K562 (cell line): Measurements from ENCODE around the gene GCNT3. TPM values are rescaled to one million over a fixed set of nuclear protein-coding genes. Genes with fewer than 3 reads are reported as not detected.

ENCODE experiments used
- ATAC-seq: fragments of 200-7000 bp; cut with Tn5 transposase; 3 replicates; pipeline ENCODE4 v1.9.1; 2020; ENCODE audit warnings: moderate library complexity
- BruUV-seq: library from RNA; stranded (reverse); fragments of 400-500 nt; replicated peaks from 2 replicates; lab custom pipeline; 2021; lab: Mats Ljungman, UMichigan
- CTCF ChIA-PET: fragments of 300-600 bp; formaldehyde crosslinking; extraction: SDS; loops from one replicate; lab custom pipeline; 2021; ENCODE audit warnings: low intra/inter-chr PET ratio; lab: Yijun Ruan, JAX
- POLR2A ChIA-PET: fragments of 300-600, 350-650 bp; sonication (Branson Sonifier 250); formaldehyde crosslinking; extraction: SDS; loops from one replicate; lab custom pipeline; 2021; ENCODE audit warnings: antibody characterized with exemption, inconsistent platforms; lab: Yijun Ruan, JAX
- DNase-seq, 4 experiments: peaks; one replicate each; pipeline versions ENCODE4 v3.0.0 to v3.0.0-alpha.2; 2011 to 2018; ENCODE audit warnings: low spot score in 3 of 4, mixed read lengths in 3 of 4; ENCODE audit errors: extremely low read depth in 1 of 4
- FAIRE-seq: peaks from 2 replicates; lab custom pipeline; 2011; peaks lifted over from hg19 to GRCh38; lab: Jason Lieb, UNC
- H2AFZ ChIP-seq: 2 replicates; pipeline ENCODE4 v1.6.0; 2011; ENCODE audit warnings: low read depth, low read length, control low read depth, inconsistent platforms
- H3K27ac ChIP-seq: fragments of 200-600 bp; 3 replicates; pipeline ENCODE4 v1.8.0; 2011; ENCODE audit warnings: low read depth, mild to moderate bottlenecking, control low read depth, inconsistent platforms, low read length, moderate library complexity, mixed read lengths; ENCODE audit errors: extremely low read depth
- H3K27me3 ChIP-seq, 2 experiments: fragments of 300-600 bp in 1 of 2; 2 replicates in 1 of 2; 3 replicates in 1 of 2; pipeline versions ENCODE4 v1.6.0 to v1.8.0; 2011; ENCODE audit warnings: inconsistent platforms in 2 of 2, low read length in 2 of 2, mild to moderate bottlenecking in 1 of 2, mixed read lengths in 1 of 2, moderate library complexity in 1 of 2; ENCODE audit not compliant: control insufficient read depth in 2 of 2, insufficient read depth in 2 of 2
- H3K36me3 ChIP-seq: fragments of 300-600 bp; 3 replicates; pipeline ENCODE4 v1.8.0; 2011; ENCODE audit warnings: mild to moderate bottlenecking, low read length, inconsistent platforms; ENCODE audit not compliant: control insufficient read depth, insufficient read depth
- H3K4me1 ChIP-seq, 2 experiments: fragments of 200-600 bp in 1 of 2; replicated peaks in 1 of 2; 2 replicates in 1 of 2; 3 replicates in 1 of 2; pipeline versions ENCODE4 v1.5.1 to v1.8.0; 2011; ENCODE audit warnings: inconsistent platforms in 2 of 2, low read length in 2 of 2, mild to moderate bottlenecking in 1 of 2, mixed read lengths in 1 of 2, moderate library complexity in 1 of 2; ENCODE audit not compliant: control insufficient read depth in 2 of 2, insufficient read depth in 2 of 2
- H3K4me2 ChIP-seq: 2 replicates; pipeline ENCODE4 v1.6.1; 2011; ENCODE audit warnings: low read length, control low read depth, inconsistent platforms, mixed read lengths; ENCODE audit not compliant: insufficient read depth
- H3K4me3 ChIP-seq: fragments of 200-600 bp; sonication (generic), shearing (Covaris generic); 2 replicates; pipeline ENCODE4 v1.5.1; 2016; ENCODE audit warnings: control low read depth, inconsistent platforms
- H3K79me2 ChIP-seq: fragments of 200-600 bp; 3 replicates; pipeline ENCODE4 v1.8.0; 2011; ENCODE audit warnings: low read length, inconsistent platforms; ENCODE audit not compliant: control insufficient read depth, insufficient read depth
- H3K9ac ChIP-seq, 2 experiments: 2 replicates each; pipeline versions ENCODE4 v1.6.0 to v1.6.1; 2011; ENCODE audit warnings: low read depth in 2 of 2, low read length in 2 of 2, control low read depth in 1 of 2, inconsistent platforms in 1 of 2, mild to moderate bottlenecking in 1 of 2, mixed read lengths in 1 of 2; ENCODE audit not compliant: insufficient read depth in 1 of 2
- H3K9me1 ChIP-seq: one replicate; pipeline ENCODE4 v1.6.0; 2011; ENCODE audit warnings: inconsistent platforms, mild to moderate bottlenecking, low read length, moderate library complexity; ENCODE audit not compliant: control insufficient read depth, insufficient read depth
- H3K9me3 ChIP-seq: replicated peaks from 2 replicates; pipeline ENCODE4 v1.5.1; 2011; ENCODE audit warnings: low read depth, low read length, inconsistent platforms; ENCODE audit not compliant: control insufficient read depth, insufficient read depth
- H4K20me1 ChIP-seq: replicated peaks from 2 replicates; pipeline ENCODE4 v1.6.1; 2011; ENCODE audit warnings: low read length, inconsistent platforms, mixed read lengths; ENCODE audit not compliant: control insufficient read depth, insufficient read depth
- ASH1L ChIP-seq: fragments of 450-650 bp; IDR thresholded peaks from 2 replicates; pipeline ENCODE4 v1.6.1; 2018; ENCODE audit warnings: borderline replicate concordance, mild to moderate bottlenecking, low read depth; ENCODE audit not compliant: partially characterized antibody
- BCL6 ChIP-seq: fragments of 250-450 bp; sonication (Bioruptor Pico); IDR thresholded peaks from 2 replicates; pipeline ENCODE4 v1.4.0; 2020
- CBX1 ChIP-seq: sonication (generic); IDR thresholded peaks from 2 replicates; pipeline ENCODE4 v1.6.1; 2016; ENCODE audit warnings: antibody characterized with exemption, low read depth, mild to moderate bottlenecking
- KLF6 ChIP-seq: fragments of 250-450 bp; sonication (Bioruptor Pico); IDR thresholded peaks from 2 replicates; pipeline ENCODE4 v1.4.0; 2020; ENCODE audit warnings: mild to moderate bottlenecking, moderate library complexity, borderline replicate concordance
- MCM5 ChIP-seq: fragments of 450-650 bp; IDR thresholded peaks from 2 replicates; pipeline ENCODE4 v1.6.1; 2016; ENCODE audit warnings: low read depth
- NEUROD1 ChIP-seq: fragments of 150-350 bp; IDR thresholded peaks from 2 replicates; pipeline ENCODE4 v1.6.1; 2014; ENCODE audit warnings: borderline replicate concordance, low read length, low read depth; ENCODE audit not compliant: partially characterized antibody
- PPARD ChIP-seq: fragments of 250-450 bp; sonication (Bioruptor Pico); IDR thresholded peaks from 2 replicates; pipeline ENCODE4 v1.8.0; 2022; ENCODE audit warnings: inconsistent platforms, mild to moderate bottlenecking, moderate library complexity
- RBM39 ChIP-seq: fragments of 200-400 bp; formaldehyde crosslinking; optimal IDR thresholded peaks from 2 replicates; pipeline ENCODE3; 2018; ENCODE audit warnings: low read depth, low read length
- TARDBP ChIP-seq: fragments of 450-650 bp; IDR thresholded peaks from 2 replicates; pipeline ENCODE4 v1.6.1; 2016
- ZNF124 ChIP-seq: sonication (generic); formaldehyde crosslinking; IDR thresholded peaks from 2 replicates; pipeline ENCODE4 v1.8.1; 2022; ENCODE audit warnings: missing genetic modification reagents
- ZNF282 ChIP-seq: sonication (generic); formaldehyde crosslinking; IDR thresholded peaks from 2 replicates; pipeline ENCODE4 v1.8.1; 2023; ENCODE audit warnings: missing genetic modification reagents
- ZNF586 ChIP-seq: fragments of 450-650 bp; formaldehyde crosslinking; conservative IDR thresholded peaks from 2 replicates; pipeline ENCODE4 v1.4.0; 2020; ENCODE audit warnings: mild to moderate bottlenecking, moderate library complexity
- ZNF589 ChIP-seq: fragments of 200-800 bp; sonication (Bioruptor generic); IDR thresholded peaks from 2 replicates; pipeline ENCODE4 v1.6.1; 2016; ENCODE audit warnings: low read depth, missing genetic modification characterization, missing compliant biosample characterization
- WGBS: fragments of 100-300 bp; shearing (Covaris generic); methylation state at CpG from one replicate; pipeline ENCODE4 v1.1.6; 2016; ENCODE audit warnings: low coverage, mixed read lengths; ENCODE audit not compliant: insufficient coverage; ENCODE audit errors: missing lambda C conversion rate; 5-methylcytosine and 5-hydroxymethylcytosine counted together
- in situ Hi-C: fragments of 300-500 bp; cut with MboI; formaldehyde crosslinking; loops from 4 replicates; pipeline ENCODE4 v1.15.0; 2018; ENCODE audit warnings: inconsistent platforms, mixed read lengths
- intact Hi-C: fragments of 100-400 bp; cut with micrococcal nuclease; formaldehyde crosslinking; loops from 2 replicates; pipeline ENCODE4 v1.14.2; 2022
- polyA plus RNA-seq, 8 experiments: library from polyadenylated mRNA; depleted of rRNA in 4 of 8; stranded (reverse) in 5 of 8; unstranded in 3 of 8; fragments of >200 nt; fragmentation: Nextera tagmentation in 2 of 8; fragmentation: Illumina TruSeq in 1 of 8; extraction: Ambion mirVana in 2 of 8; extraction: Trizol in 1 of 8; gene quantifications; 2 replicates each; pipeline versions ENCODE4 v1.2.1 to v1.2.3, GENCODE V29; 2011 to 2014; ENCODE audit warnings: inconsistent platforms in 1 of 8, missing spikeins in 1 of 8
- total RNA-seq, 7 experiments: library from RNA; depleted of rRNA in 6 of 7; stranded (reverse); fragments of >200 nt in 6 of 7; fragmentation: Illumina TruSeq in 2 of 7; extraction: Trizol in 2 of 7; gene quantifications; 2 replicates each; pipeline versions ENCODE4 v1.2.1 to v1.2.3, GENCODE V29; 2011 to 2021; ENCODE audit warnings: low replicate concordance in 1 of 7
- TF ChIP-seq, protein P1 (sequence below): fragments of 450-650 bp; IDR thresholded peaks from 2 replicates; pipeline ENCODE4 v1.6.1; 2016; ENCODE audit warnings: missing biosample characterization, missing genetic modification characterization
- TF ChIP-seq, protein P2 (sequence below), 2 experiments: fragments of 450-650 bp in 1 of 2; IDR thresholded peaks; 2 replicates each; pipeline ENCODE4 v1.6.1; 2011 to 2017; ENCODE audit warnings: low read depth in 2 of 2, antibody characterized with exemption in 1 of 2, borderline replicate concordance in 1 of 2, low read length in 1 of 2, mild to moderate bottlenecking in 1 of 2, mixed read lengths in 1 of 2; ENCODE audit not compliant: control insufficient read depth in 1 of 2
- TF ChIP-seq, protein P3 (sequence below): fragments of 450-650 bp; IDR thresholded peaks from 2 replicates; pipeline ENCODE4 v1.6.1; 2017; ENCODE audit warnings: mild to moderate bottlenecking, moderate library complexity

GCNT3 gene
- total and polyA plus RNA-seq, 9 of the 15 experiments (the other 6 are each of a cell fraction or from before 2014, with no cell fraction given) = 0.07 to 0.35 (median 0.11) TPM; not detected in 4

DNA sequence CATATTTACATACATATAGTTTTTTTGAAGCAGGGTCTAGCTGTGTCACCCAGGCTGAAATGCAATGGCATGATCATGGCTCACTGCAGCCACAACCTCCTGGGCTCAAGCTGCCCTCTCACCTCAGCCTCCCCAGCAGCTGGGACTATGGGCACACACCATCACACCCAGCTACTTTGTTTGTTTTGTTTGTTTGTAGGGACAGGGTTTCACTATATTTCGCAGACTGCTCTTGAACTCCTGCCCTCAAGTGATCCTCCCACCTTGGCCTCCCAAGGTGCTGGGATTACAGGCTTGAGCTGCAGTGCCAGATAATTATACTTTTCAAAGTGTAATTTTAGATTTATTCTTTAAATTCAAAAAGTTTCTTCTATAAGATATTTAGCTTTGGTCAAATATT, 35.5 kb downstream of the GCNT3 start:
- Histone ChIP-seq H3K27ac (no peak overlapping the region), H3K79me2 (peaks cover 10% of the 10 kb centered on the region), H3K27me3 (no peaks in the 10 kb centered on the region), H3K4me1 (no peaks in the 10 kb centered on the region), H2AFZ (no peak overlapping the region), H3K9me3 (no peaks in the 10 kb centered on the region), H3K36me3 (peaks cover 72% of the 10 kb centered on the region), H3K4me3 (no peak overlapping the region), H4K20me1 (no peaks in the 10 kb centered on the region), H3K9ac (no peak overlapping the region), H3K9me1 (no peaks in the 10 kb centered on the region), H3K4me2 (no peak overlapping the region)
- no peak for DNase-seq
- intact Hi-C loops = no loop called here
- no TSS peak for BruUV-seq
- ATAC-seq = no peak
- no peak for FAIRE-seq
- ChIA-PET CTCF (no interaction called here), POLR2A (interaction anchor here (4.5 kb wide), 1 partner anchor 11 kb away, joined by 19 read pairs; the partner anchor contains the start of gene GTF2A2)
- in situ Hi-C loops = no loop called here
- 89% methylated on average over 1 of the region's 1 CpG for WGBS
- TF ChIP-seq MCM5 (no peak), ZNF124 (no peak), BCL6 (CRISPR knock-in tag) (no peak), KLF6 (CRISPR knock-in tag) (no peak), ASH1L (no peak), ZNF586 (CRISPR knock-in tag) (no peak), ZNF589 (CRISPR knock-in tag) (no peak), CBX1 (no peak), NEUROD1 (no peak), PPARD (CRISPR knock-in tag) (no peak), TARDBP (no peak), ZNF282 (no peak), RBM39 (no peak)
- TF ChIP-seq, protein P1, sequence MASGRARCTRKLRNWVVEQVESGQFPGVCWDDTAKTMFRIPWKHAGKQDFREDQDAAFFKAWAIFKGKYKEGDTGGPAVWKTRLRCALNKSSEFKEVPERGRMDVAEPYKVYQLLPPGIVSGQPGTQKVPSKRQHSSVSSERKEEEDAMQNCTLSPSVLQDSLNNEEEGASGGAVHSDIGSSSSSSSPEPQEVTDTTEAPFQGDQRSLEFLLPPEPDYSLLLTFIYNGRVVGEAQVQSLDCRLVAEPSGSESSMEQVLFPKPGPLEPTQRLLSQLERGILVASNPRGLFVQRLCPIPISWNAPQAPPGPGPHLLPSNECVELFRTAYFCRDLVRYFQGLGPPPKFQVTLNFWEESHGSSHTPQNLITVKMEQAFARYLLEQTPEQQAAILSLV (tag) = no peak
- TF ChIP-seq, protein P2, sequence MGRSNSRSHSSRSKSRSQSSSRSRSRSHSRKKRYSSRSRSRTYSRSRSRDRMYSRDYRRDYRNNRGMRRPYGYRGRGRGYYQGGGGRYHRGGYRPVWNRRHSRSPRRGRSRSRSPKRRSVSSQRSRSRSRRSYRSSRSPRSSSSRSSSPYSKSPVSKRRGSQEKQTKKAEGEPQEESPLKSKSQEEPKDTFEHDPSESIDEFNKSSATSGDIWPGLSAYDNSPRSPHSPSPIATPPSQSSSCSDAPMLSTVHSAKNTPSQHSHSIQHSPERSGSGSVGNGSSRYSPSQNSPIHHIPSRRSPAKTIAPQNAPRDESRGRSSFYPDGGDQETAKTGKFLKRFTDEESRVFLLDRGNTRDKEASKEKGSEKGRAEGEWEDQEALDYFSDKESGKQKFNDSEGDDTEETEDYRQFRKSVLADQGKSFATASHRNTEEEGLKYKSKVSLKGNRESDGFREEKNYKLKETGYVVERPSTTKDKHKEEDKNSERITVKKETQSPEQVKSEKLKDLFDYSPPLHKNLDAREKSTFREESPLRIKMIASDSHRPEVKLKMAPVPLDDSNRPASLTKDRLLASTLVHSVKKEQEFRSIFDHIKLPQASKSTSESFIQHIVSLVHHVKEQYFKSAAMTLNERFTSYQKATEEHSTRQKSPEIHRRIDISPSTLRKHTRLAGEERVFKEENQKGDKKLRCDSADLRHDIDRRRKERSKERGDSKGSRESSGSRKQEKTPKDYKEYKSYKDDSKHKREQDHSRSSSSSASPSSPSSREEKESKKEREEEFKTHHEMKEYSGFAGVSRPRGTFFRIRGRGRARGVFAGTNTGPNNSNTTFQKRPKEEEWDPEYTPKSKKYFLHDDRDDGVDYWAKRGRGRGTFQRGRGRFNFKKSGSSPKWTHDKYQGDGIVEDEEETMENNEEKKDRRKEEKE (IDR thresholded peaks at IDR 0.05; ENCODE audit: borderline replicate concordance in 1 of 2, control insufficient read depth in 1 of 2, low read depth in 2 of 2, low read length in 1 of 2) = no peak
- TF ChIP-seq, protein P3, sequence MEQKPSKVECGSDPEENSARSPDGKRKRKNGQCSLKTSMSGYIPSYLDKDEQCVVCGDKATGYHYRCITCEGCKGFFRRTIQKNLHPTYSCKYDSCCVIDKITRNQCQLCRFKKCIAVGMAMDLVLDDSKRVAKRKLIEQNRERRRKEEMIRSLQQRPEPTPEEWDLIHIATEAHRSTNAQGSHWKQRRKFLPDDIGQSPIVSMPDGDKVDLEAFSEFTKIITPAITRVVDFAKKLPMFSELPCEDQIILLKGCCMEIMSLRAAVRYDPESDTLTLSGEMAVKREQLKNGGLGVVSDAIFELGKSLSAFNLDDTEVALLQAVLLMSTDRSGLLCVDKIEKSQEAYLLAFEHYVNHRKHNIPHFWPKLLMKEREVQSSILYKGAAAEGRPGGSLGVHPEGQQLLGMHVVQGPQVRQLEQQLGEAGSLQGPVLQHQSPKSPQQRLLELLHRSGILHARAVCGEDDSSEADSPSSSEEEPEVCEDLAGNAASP = no peak
